HCT116 (cell line): ENCODE results near the gene GHR. TPM values are rescaled to one million over a fixed set of nuclear protein-coding genes. Genes with fewer than 3 reads are reported as not detected.

Experiments used
- ATAC-seq: fragments of 200-7000 bp; cut with Tn5 transposase; 2 replicates; pipeline ENCODE4 v1.9.1; 2020; ENCODE audit warnings: mild to moderate bottlenecking, moderate library complexity
- BruUV-seq: library from RNA; stranded (reverse); fragments of 400-500 nt; replicated peaks from 2 replicates; lab custom pipeline; 2021; lab: Mats Ljungman, UMichigan
- CTCF ChIA-PET: fragments of 300-600 bp; sonication (Branson Sonifier 250); formaldehyde crosslinking; loops from one replicate; lab custom pipeline; 2021; ENCODE audit warnings: antibody characterized with exemption; lab: Charles Lee
- POLR2A ChIA-PET: fragments of 300-600, 350-600 bp; sonication (Branson Sonifier 250); formaldehyde crosslinking; loops from one replicate; lab custom pipeline; 2021; ENCODE audit warnings: antibody characterized with exemption; lab: Charles Lee
- RAD21 ChIA-PET, 2 experiments: fragments of 300-600 bp; sonication (Branson Sonifier 250); formaldehyde crosslinking; loops; one replicate each; lab custom pipeline; 2023; ENCODE audit warnings: low total read pairs in 2 of 2; ENCODE audit not compliant: uncharacterized antibody in 2 of 2, unreplicated experiment in 2 of 2, low non-redundant PET in 1 of 2; lab: Charles Lee
- DNase-seq: peaks from one replicate; pipeline ENCODE4 v3.0.0-alpha.2; 2010; ENCODE audit warnings: low read depth, low spot score
- H2AFZ ChIP-seq: fragments of 200-600 bp; shearing (Covaris generic), sonication (generic); 2 replicates; pipeline ENCODE4 v1.6.1; 2017; ENCODE audit warnings: low read depth, mixed run types, mixed read lengths, antibody characterized with exemption, low read length; ENCODE audit not compliant: poor library complexity, severe bottlenecking
- H3K27ac ChIP-seq: 2 replicates; pipeline ENCODE4 v1.5.1; 2012; ENCODE audit warnings: low read depth, low read length
- H3K27me3 ChIP-seq: fragments of 200-600 bp; sonication (generic); 2 replicates; pipeline ENCODE4 v1.6.1; 2016; ENCODE audit warnings: mixed run types, low read length, mixed read lengths; ENCODE audit not compliant: insufficient read depth
- H3K36me3 ChIP-seq, 2 experiments: fragments of 200-500 bp in 1 of 2; fragments of 200-600 bp in 1 of 2; sonication (Bioruptor generic) in 1 of 2; sonication (generic) in 1 of 2; 2 replicates each; pipeline versions ENCODE4 v1.5.1 to v1.6.1; 2014 to 2016; ENCODE audit warnings: low read length in 2 of 2, inconsistent platforms in 1 of 2, mixed read lengths in 1 of 2, mixed run types in 1 of 2; ENCODE audit not compliant: insufficient read depth in 2 of 2, control insufficient read depth in 1 of 2
- H3K4me1 ChIP-seq, 2 experiments: fragments of 200-600 bp in 1 of 2; sonication (generic) in 1 of 2; 2 replicates each; pipeline versions ENCODE4 v1.5.1 to v1.6.1; 2012 to 2017; ENCODE audit warnings: low read length in 2 of 2, inconsistent platforms in 1 of 2, mild to moderate bottlenecking in 1 of 2, mixed read lengths in 1 of 2, mixed run types in 1 of 2, moderate library complexity in 1 of 2; ENCODE audit not compliant: insufficient read depth in 2 of 2, control insufficient read depth in 1 of 2
- H3K4me2 ChIP-seq: fragments of 200-600 bp; sonication (generic); 2 replicates; pipeline ENCODE4 v1.6.1; 2017; ENCODE audit warnings: mixed run types, low read length, mixed read lengths
- H3K4me3 ChIP-seq, 2 experiments: fragments of 200-600 bp in 1 of 2; sonication (generic) in 1 of 2; replicated peaks in 1 of 2; 2 replicates each; pipeline ENCODE4 v1.5.1; 2011 to 2016; ENCODE audit warnings: low read length in 2 of 2, control low read depth in 1 of 2, low read depth in 1 of 2, mild to moderate bottlenecking in 1 of 2, mixed read lengths in 1 of 2, mixed run types in 1 of 2
- H3K79me2 ChIP-seq: fragments of 200-600 bp; sonication (generic); 2 replicates; pipeline ENCODE4 v1.6.1; 2017; ENCODE audit warnings: mild to moderate bottlenecking, mixed run types, low read length, moderate library complexity, mixed read lengths; ENCODE audit not compliant: insufficient read depth
- H3K9ac ChIP-seq: fragments of 200-600 bp; sonication (generic); 2 replicates; pipeline ENCODE4 v1.6.1; 2016; ENCODE audit warnings: low read length, mixed read lengths
- H3K9me2 ChIP-seq: fragments of 200-600 bp; sonication (generic), shearing (Covaris generic); 2 replicates; pipeline ENCODE4 v1.6.1; 2017; ENCODE audit warnings: mixed run types, mild to moderate bottlenecking, moderate library complexity; ENCODE audit not compliant: insufficient read depth
- H3K9me3 ChIP-seq, 2 experiments: fragments of 200-500 bp in 1 of 2; fragments of 200-600 bp in 1 of 2; sonication (Bioruptor generic) in 1 of 2; sonication (generic) in 1 of 2; 2 replicates each; pipeline ENCODE4 v1.6.1; 2014 to 2017; ENCODE audit warnings: low read length in 2 of 2, mixed read lengths in 2 of 2, inconsistent platforms in 1 of 2, low read depth in 1 of 2, mild to moderate bottlenecking in 1 of 2, mixed run types in 1 of 2, moderate library complexity in 1 of 2; ENCODE audit not compliant: control insufficient read depth in 1 of 2, insufficient read depth in 1 of 2
- H4K20me1 ChIP-seq: fragments of 200-600 bp; sonication (generic), shearing (Covaris generic); 2 replicates; pipeline ENCODE4 v1.6.1; 2017; ENCODE audit warnings: mixed run types, mild to moderate bottlenecking, moderate library complexity; ENCODE audit not compliant: insufficient read depth
- CBX3 ChIP-seq: IDR thresholded peaks from 2 replicates; pipeline ENCODE4 v1.6.1; 2012; ENCODE audit warnings: low read depth
- CEBPB ChIP-seq: IDR thresholded peaks from 2 replicates; pipeline ENCODE4 v1.6.1; 2012; ENCODE audit warnings: low read depth
- CTCF ChIP-seq, 3 experiments: fragments of 200-600 bp in 1 of 3; sonication (generic) in 1 of 3; IDR thresholded peaks in 2 of 3; conservative IDR thresholded peaks in 1 of 3; 2 replicates each; pipeline ENCODE4 v1.5.1; 2012 to 2017; ENCODE audit warnings: low read depth in 2 of 3, low read length in 2 of 3, antibody characterized with exemption in 1 of 3, borderline replicate concordance in 1 of 3, control low read depth in 1 of 3, mild to moderate bottlenecking in 1 of 3, mixed read lengths in 1 of 3, mixed run types in 1 of 3, moderate library complexity in 1 of 3; ENCODE audit not compliant: insufficient read depth in 1 of 3
- ELF1 ChIP-seq: IDR thresholded peaks from 2 replicates; pipeline ENCODE4 v1.6.1; 2012; ENCODE audit warnings: low read depth, borderline replicate concordance
- EZH2 ChIP-seq: fragments of 200-600 bp; sonication (generic); IDR thresholded peaks from 2 replicates; pipeline ENCODE4 v1.6.1; 2017; ENCODE audit warnings: antibody characterized with exemption, mixed run types
- EZH2phosphoT487 ChIP-seq: fragments of 200-600 bp; IDR thresholded peaks from 2 replicates; pipeline ENCODE4 v1.6.1; 2018; ENCODE audit warnings: antibody characterized with exemption, borderline replicate concordance
- FOSL1 ChIP-seq: IDR thresholded peaks from 2 replicates; pipeline ENCODE4 v1.6.1; 2012; ENCODE audit warnings: low read depth
- JUND ChIP-seq: IDR thresholded peaks from 2 replicates; pipeline ENCODE4 v1.6.1; 2012
- MAX ChIP-seq: IDR thresholded peaks from 2 replicates; pipeline ENCODE4 v1.6.1; 2012
- POLR2A ChIP-seq: IDR thresholded peaks from 2 replicates; pipeline ENCODE4 v1.7.0; 2011; ENCODE audit warnings: borderline replicate concordance; ENCODE audit not compliant: insufficient read depth, insufficient read length; ENCODE audit errors: extremely low read depth
- POLR2AphosphoS5 ChIP-seq: IDR thresholded peaks from 2 replicates; pipeline ENCODE4 v1.6.1; 2011; ENCODE audit warnings: mild to moderate bottlenecking, low read depth, low read length, moderate library complexity
- RAD21 ChIP-seq: IDR thresholded peaks from 2 replicates; pipeline ENCODE4 v1.6.1; 2012; ENCODE audit warnings: low read depth, mild to moderate bottlenecking
- SIN3A ChIP-seq: IDR thresholded peaks from 2 replicates; pipeline ENCODE4 v1.6.1; 2012; ENCODE audit warnings: low read depth
- SP1 ChIP-seq: IDR thresholded peaks from 2 replicates; pipeline ENCODE4 v1.6.1; 2012; ENCODE audit warnings: low read depth
- SRF ChIP-seq: IDR thresholded peaks from 2 replicates; pipeline ENCODE4 v1.6.1; 2012; ENCODE audit warnings: low read depth
- TCF7L2 ChIP-seq: IDR thresholded peaks from 2 replicates; pipeline ENCODE4 v1.7.0; 2011; ENCODE audit warnings: borderline replicate concordance, inconsistent platforms; ENCODE audit not compliant: insufficient read depth, insufficient read length; ENCODE audit errors: extremely low read depth
- YY1 ChIP-seq: IDR thresholded peaks from 2 replicates; pipeline ENCODE4 v1.6.1; 2011; ENCODE audit warnings: low read length, low read depth, moderate library complexity, mild to moderate bottlenecking; ENCODE audit not compliant: insufficient replicate concordance; ENCODE audit errors: extremely low read depth
- ZFX ChIP-seq: fragments of 450-650 bp; IDR thresholded peaks from 2 replicates; pipeline ENCODE4 v1.6.1; 2017
- ZNF274 ChIP-seq: fragments of 200-500 bp; sonication (Bioruptor generic); IDR thresholded peaks from 2 replicates; pipeline ENCODE4 v1.6.1; 2014; ENCODE audit warnings: mild to moderate bottlenecking, low read depth, low read length, inconsistent platforms
- intact Hi-C: fragments of 100-400 bp; cut with micrococcal nuclease; formaldehyde crosslinking; loops from 2 replicates; pipeline ENCODE4 v1.10.0; 2022
- total RNA-seq: library from RNA; stranded (reverse); gene quantifications from one replicate; pipeline ENCODE4 v1.2.1, GENCODE V29; 2021; ENCODE audit not compliant: unreplicated experiment
- TF ChIP-seq, protein P1 (sequence below): IDR thresholded peaks from 2 replicates; pipeline ENCODE4 v1.6.1; 2011; ENCODE audit warnings: mild to moderate bottlenecking, low read length, moderate library complexity; ENCODE audit not compliant: insufficient replicate concordance; ENCODE audit errors: extremely low read depth
- TF ChIP-seq, protein P2 (sequence below): IDR thresholded peaks from 2 replicates; pipeline ENCODE4 v1.6.1; 2012

The GHR gene
- total RNA-seq, 1 experiment from 2014 or later: not detected

DNA sequence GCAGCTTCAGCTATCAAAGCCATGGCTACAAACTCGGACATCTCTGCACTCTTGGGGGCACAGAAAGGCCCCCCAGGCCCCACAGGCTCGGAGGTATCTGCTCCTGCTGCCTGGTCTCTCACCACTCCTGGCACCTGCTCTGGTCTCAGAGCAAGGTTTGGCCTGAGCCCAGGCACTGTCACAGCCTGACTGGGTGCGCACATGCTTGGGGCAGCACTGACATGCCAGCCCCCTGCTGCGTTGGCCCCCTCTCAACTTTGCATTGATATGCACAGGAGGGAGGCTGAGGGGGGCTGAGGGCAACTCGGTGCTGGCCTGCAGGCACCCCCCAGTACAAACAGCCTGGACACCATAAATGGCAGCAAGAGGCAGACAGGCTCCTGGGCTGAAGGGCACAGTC is 27.1 kb upstream of the GHR start (continued):
- no peak for TF ChIP-seq MAX
- TF ChIP-seq POLR2AphosphoS5: no peak
- no peak for TF ChIP-seq CBX3
- TF ChIP-seq SRF: no peak
- no peak for TF ChIP-seq ZNF274
- TF ChIP-seq TCF7L2: no peak
- TF ChIP-seq YY1: no peak
- no peak for TF ChIP-seq POLR2A
- no peak for TF ChIP-seq ELF1
- no peak for TF ChIP-seq JUND
- no peak for TF ChIP-seq ZFX
- TF ChIP-seq, all 23 proteins: peak for 0

DNA sequence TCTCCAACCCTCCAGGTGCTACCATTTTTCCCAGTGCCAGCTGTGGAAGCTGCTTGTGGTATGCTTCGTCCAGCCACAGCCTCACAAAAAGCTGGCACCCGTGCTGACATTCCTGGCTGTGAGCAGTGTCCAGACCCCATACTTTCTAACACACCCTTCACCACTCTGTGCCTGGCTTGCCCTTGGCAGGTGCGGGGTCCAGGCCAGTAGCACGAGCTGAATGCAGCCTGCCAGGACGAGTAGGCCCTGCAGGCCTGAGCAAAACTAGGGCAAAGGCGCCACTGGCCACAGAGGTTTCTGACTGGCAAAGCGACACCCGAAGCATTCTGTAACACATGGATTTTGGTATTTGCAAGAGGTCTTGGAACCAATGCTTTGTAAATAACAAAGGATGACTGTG is 26.0 kb upstream of the GHR start:
- BruUV-seq: no TSS peak
- H3K36me3 ChIP-seq: no peaks in the 10 kb centered on the region
- CTCF ChIA-PET: no interaction called here
- no peak for ATAC-seq
- no peaks in the 10 kb centered on the region for H3K4me1 ChIP-seq
- no peak for DNase-seq
- intact Hi-C loops: no loop called here
- peaks cover 0 to 3% of the 10 kb centered on the region in 2 experiments; a peak in 1 of 4 replicates for H3K9me3 ChIP-seq
- no peaks in the 10 kb centered on the region for H3K79me2 ChIP-seq
- H3K4me2 ChIP-seq: no peak overlapping the region
- TF ChIP-seq SP1 (no peak), MAX (no peak), CTCF (IDR thresholded peaks at IDR 0.05 in 2 of 3, conservative IDR thresholded peaks at IDR 0.05 in 1 of 3; ENCODE audit: borderline replicate concordance in 1 of 3, insufficient read depth in 1 of 3, low read depth in 2 of 3, low read length in 2 of 3) (no peak), RAD21 (no peak), ZNF274 (no peak), ELF1 (no peak), EZH2phosphoT487 (no peak), SIN3A (no peak), ZFX (no peak), CBX3 (no peak), FOSL1 (no peak), POLR2A (no peak), TCF7L2 (no peak), EZH2 (no peak), CEBPB (no peak), POLR2AphosphoS5 (no peak), YY1 (no peak), SRF (no peak)
- TF ChIP-seq, protein P1, sequence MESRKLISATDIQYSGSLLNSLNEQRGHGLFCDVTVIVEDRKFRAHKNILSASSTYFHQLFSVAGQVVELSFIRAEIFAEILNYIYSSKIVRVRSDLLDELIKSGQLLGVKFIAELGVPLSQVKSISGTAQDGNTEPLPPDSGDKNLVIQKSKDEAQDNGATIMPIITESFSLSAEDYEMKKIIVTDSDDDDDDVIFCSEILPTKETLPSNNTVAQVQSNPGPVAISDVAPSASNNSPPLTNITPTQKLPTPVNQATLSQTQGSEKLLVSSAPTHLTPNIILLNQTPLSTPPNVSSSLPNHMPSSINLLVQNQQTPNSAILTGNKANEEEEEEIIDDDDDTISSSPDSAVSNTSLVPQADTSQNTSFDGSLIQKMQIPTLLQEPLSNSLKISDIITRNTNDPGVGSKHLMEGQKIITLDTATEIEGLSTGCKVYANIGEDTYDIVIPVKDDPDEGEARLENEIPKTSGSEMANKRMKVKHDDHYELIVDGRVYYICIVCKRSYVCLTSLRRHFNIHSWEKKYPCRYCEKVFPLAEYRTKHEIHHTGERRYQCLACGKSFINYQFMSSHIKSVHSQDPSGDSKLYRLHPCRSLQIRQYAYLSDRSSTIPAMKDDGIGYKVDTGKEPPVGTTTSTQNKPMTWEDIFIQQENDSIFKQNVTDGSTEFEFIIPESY: no peak
- TF ChIP-seq, protein P2, sequence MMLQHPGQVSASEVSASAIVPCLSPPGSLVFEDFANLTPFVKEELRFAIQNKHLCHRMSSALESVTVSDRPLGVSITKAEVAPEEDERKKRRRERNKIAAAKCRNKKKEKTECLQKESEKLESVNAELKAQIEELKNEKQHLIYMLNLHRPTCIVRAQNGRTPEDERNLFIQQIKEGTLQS: no peak
- no peak overlapping the region for H3K9ac ChIP-seq
- no peaks in the 10 kb centered on the region for H3K9me2 ChIP-seq
- POLR2A ChIA-PET: no interaction called here
- no peaks in the 10 kb centered on the region for H4K20me1 ChIP-seq
- RAD21 ChIA-PET: no interaction called here
- no peak overlapping the region for H3K4me3 ChIP-seq
- no peak overlapping the region for H3K27ac ChIP-seq
- no peak overlapping the region for H2AFZ ChIP-seq
- no peaks in the 10 kb centered on the region for H3K27me3 ChIP-seq
